ENCODE data around the gene ADAM23.

The ADAM23 gene

GRCh38 chr2:206443735-206444527 is 599 bp downstream of the ADAM23 start:
- DNase-seq (ENCODE audit: low read depth in 2 of 2), result no peak

GRCh38 chr2:206445948-206446347 is 2.6 kb downstream of the ADAM23 start:
- DNase-seq (ENCODE audit: low read depth in 2 of 2), result no peak

GRCh38 chr2:206452242-206452641 is 8.9 kb downstream of the ADAM23 start:
- no peak for DNase-seq (ENCODE audit: low read depth in 2 of 2)

- no peak for DNase-seq (ENCODE audit: low read depth in 2 of 2)
These were observed 9.4 kb downstream of the ADAM23 start for GRCh38 chr2:206452750-206453149.

GRCh38 chr2:206456078-206456754 is 12.9 kb downstream of the ADAM23 start:
- DNase-seq (ENCODE audit: low read depth in 2 of 2), result no peak

- no peak for DNase-seq (ENCODE audit: low read depth in 2 of 2)
These were observed 13.9 kb downstream of the ADAM23 start for GRCh38 chr2:206457188-206457634.

- DNase-seq (ENCODE audit: low read depth in 2 of 2), result no peak
These were observed 19.0 kb downstream of the ADAM23 start for GRCh38 chr2:206462240-206462854.

- DNase-seq (ENCODE audit: low read depth in 2 of 2), result no peak
These were observed 20.4 kb downstream of the ADAM23 start for GRCh38 chr2:206463685-206464084.

GRCh38 chr2:206464597-206464996 is 21.3 kb downstream of the ADAM23 start:
- DNase-seq (ENCODE audit: low read depth in 2 of 2), result no peak

- no peak for DNase-seq (ENCODE audit: low read depth in 2 of 2)
These were observed 28.3 kb downstream of the ADAM23 start for GRCh38 chr2:206471524-206472062.

- DNase-seq (ENCODE audit: low read depth in 2 of 2), result no peak
These were observed 28.8 kb downstream of the ADAM23 start for GRCh38 chr2:206472094-206472493.

GRCh38 chr2:206474099-206474498 is 30.8 kb downstream of the ADAM23 start:
- no peak for DNase-seq (ENCODE audit: low read depth in 2 of 2)

GRCh38 chr2:206477296-206477695 is 34.0 kb downstream of the ADAM23 start:
- no peak for DNase-seq (ENCODE audit: low read depth in 2 of 2)

- no peak for DNase-seq (ENCODE audit: low read depth in 2 of 2)
These were observed 35.0 kb downstream of the ADAM23 start for GRCh38 chr2:206478340-206478739.

GRCh38 chr2:206480161-206480560 is 36.8 kb downstream of the ADAM23 start:
- no peak for DNase-seq (ENCODE audit: low read depth in 2 of 2)

GRCh38 chr2:206480620-206481019 is 37.3 kb downstream of the ADAM23 start:
- DNase-seq (ENCODE audit: low read depth in 2 of 2), result no peak

GRCh38 chr2:206481056-206481455 is 37.7 kb downstream of the ADAM23 start:
- no peak for DNase-seq (ENCODE audit: low read depth in 2 of 2)

GRCh38 chr2:206482123-206482522 is 38.8 kb downstream of the ADAM23 start:
- no peak for DNase-seq (ENCODE audit: low read depth in 2 of 2)

GRCh38 chr2:206482633-206483032 is 39.3 kb downstream of the ADAM23 start:
- DNase-seq (ENCODE audit: low read depth in 2 of 2), result no peak

GRCh38 chr2:206488053-206488452 is 44.7 kb downstream of the ADAM23 start:
- no peak for DNase-seq (ENCODE audit: low read depth in 2 of 2)

- DNase-seq (ENCODE audit: low read depth in 2 of 2), result no peak
These were observed 45.3 kb downstream of the ADAM23 start for GRCh38 chr2:206488623-206489022.

- DNase-seq (ENCODE audit: low read depth in 2 of 2), result no peak
These were observed 50.7 kb downstream of the ADAM23 start for GRCh38 chr2:206494061-206494460.

- no peak for DNase-seq (ENCODE audit: low read depth in 2 of 2)
These were observed 59.4 kb downstream of the ADAM23 start for GRCh38 chr2:206502729-206503128.

All from stimulated activated CD8-positive, alpha-beta memory T cell treated with anti-CD3 and anti-CD28 coated beads, Interleukin-15, amount 100 ng/mL, for 4 hours (primary cell).